Measurements from ENCODE around the gene ERBB2. TPM values are rescaled to one million over a fixed set of nuclear protein-coding genes. Genes with fewer than 3 reads are reported as not detected.

Gene ERBB2
- total and polyA plus RNA-seq, 2 of the 13 experiments (the other 11 are each of a cell fraction or from before 2014, with no cell fraction given) = 57.7 to 64.1 TPM

DNA sequence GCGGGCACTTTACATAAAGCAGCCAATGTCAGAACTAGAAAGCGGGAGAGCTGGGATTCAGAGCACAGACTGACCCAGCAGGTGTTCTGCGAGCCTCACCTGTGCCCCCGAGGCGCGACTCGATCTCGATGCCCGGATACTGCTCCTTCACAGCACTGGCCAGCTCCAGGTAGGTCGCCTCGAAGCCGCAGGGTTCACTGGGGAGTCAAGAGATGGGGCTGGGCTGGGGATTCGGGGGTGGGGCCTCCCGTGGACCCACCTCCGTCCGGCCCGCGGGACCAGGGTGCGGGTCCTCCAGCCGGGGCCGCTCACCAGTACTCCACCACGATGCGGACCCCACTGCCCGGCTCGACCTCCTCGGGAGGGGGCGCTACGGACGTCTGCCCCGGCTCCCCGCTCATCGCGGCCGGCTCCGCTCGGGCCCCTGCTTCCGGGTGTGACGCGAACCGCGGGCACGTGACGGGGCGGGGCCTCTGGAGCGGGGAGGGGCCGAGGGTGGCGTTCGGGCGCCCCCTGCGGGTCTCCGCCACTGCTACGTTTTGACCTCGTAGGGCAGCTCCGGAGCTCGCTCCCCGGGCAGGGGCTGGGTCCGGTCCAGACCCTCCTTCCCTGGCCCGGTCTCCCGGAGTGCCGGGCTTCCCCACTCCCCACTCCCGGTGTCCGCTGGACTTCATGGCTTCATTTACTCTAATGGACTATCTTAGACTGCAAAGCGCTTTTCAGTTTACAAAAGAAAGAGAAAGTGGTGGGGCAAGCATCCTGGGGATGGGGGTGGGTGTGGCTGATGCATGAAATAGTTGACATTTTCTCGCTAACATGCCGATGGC is 30.4 kb downstream of the ERBB2 start, which contains the start of gene MIEN1 (continued):
- TF ChIP-seq ZZZ3 (CRISPR knock-in tag; IDR thresholded peaks at IDR 0.05; ENCODE audit: borderline replicate concordance) (no peak; the same call in 1 of the 2 replicates), GATA4 (IDR thresholded peaks at IDR 0.05; ENCODE audit: borderline replicate concordance, low read depth) (peak; percentile 52; the same call in 1 of the 2 replicates), NRL (CRISPR knock-in tag; IDR thresholded peaks at IDR 0.05; ENCODE audit: borderline replicate concordance) (peak; percentile 86), ZNF3 (CRISPR knock-in tag; IDR thresholded peaks at IDR 0.05) (peak; percentile 64; the same call in 1 of the 2 replicates), XBP1 (CRISPR knock-in tag; IDR thresholded peaks at IDR 0.05) (no peak), BRCA1 (CRISPR knock-in tag; IDR thresholded peaks at IDR 0.05) (no peak; the same call in 1 of the 2 replicates), HDAC6 (IDR thresholded peaks at IDR 0.05; ENCODE audit: low read depth, low read length) (no peak), MZF1 (CRISPR knock-in tag; IDR thresholded peaks at IDR 0.05; ENCODE audit: borderline replicate concordance) (no peak), CBX5 (CRISPR knock-in tag; IDR thresholded peaks at IDR 0.05; ENCODE audit: borderline replicate concordance) (peak; percentile 64; the same call in 1 of the 2 replicates), SIX4 (CRISPR knock-in tag; IDR thresholded peaks at IDR 0.05) (no peak; the same call in 1 of the 2 replicates), FOXO1 (CRISPR knock-in tag; IDR thresholded peaks at IDR 0.05) (peak; percentile 78; the same call in 1 of the 2 replicates)
- TF ChIP-seq, protein P1, sequence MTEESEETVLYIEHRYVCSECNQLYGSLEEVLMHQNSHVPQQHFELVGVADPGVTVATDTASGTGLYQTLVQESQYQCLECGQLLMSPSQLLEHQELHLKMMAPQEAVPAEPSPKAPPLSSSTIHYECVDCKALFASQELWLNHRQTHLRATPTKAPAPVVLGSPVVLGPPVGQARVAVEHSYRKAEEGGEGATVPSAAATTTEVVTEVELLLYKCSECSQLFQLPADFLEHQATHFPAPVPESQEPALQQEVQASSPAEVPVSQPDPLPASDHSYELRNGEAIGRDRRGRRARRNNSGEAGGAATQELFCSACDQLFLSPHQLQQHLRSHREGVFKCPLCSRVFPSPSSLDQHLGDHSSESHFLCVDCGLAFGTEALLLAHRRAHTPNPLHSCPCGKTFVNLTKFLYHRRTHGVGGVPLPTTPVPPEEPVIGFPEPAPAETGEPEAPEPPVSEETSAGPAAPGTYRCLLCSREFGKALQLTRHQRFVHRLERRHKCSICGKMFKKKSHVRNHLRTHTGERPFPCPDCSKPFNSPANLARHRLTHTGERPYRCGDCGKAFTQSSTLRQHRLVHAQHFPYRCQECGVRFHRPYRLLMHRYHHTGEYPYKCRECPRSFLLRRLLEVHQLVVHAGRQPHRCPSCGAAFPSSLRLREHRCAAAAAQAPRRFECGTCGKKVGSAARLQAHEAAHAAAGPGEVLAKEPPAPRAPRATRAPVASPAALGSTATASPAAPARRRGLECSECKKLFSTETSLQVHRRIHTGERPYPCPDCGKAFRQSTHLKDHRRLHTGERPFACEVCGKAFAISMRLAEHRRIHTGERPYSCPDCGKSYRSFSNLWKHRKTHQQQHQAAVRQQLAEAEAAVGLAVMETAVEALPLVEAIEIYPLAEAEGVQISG (CRISPR knock-in tag; IDR thresholded peaks at IDR 0.05) = peak; percentile 97
- TF ChIP-seq, protein P2, sequence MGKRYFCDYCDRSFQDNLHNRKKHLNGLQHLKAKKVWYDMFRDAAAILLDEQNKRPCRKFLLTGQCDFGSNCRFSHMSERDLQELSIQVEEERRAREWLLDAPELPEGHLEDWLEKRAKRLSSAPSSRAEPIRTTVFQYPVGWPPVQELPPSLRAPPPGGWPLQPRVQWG (CRISPR knock-in tag; IDR thresholded peaks at IDR 0.05; ENCODE audit: borderline replicate concordance, low read depth) = no peak
- TF ChIP-seq, protein P3, sequence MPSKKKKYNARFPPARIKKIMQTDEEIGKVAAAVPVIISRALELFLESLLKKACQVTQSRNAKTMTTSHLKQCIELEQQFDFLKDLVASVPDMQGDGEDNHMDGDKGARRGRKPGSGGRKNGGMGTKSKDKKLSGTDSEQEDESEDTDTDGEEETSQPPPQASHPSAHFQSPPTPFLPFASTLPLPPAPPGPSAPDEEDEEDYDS (CRISPR knock-in tag; IDR thresholded peaks at IDR 0.05) = peak; percentile 71; the same call in 1 of the 2 replicates
- TF ChIP-seq, protein P4, sequence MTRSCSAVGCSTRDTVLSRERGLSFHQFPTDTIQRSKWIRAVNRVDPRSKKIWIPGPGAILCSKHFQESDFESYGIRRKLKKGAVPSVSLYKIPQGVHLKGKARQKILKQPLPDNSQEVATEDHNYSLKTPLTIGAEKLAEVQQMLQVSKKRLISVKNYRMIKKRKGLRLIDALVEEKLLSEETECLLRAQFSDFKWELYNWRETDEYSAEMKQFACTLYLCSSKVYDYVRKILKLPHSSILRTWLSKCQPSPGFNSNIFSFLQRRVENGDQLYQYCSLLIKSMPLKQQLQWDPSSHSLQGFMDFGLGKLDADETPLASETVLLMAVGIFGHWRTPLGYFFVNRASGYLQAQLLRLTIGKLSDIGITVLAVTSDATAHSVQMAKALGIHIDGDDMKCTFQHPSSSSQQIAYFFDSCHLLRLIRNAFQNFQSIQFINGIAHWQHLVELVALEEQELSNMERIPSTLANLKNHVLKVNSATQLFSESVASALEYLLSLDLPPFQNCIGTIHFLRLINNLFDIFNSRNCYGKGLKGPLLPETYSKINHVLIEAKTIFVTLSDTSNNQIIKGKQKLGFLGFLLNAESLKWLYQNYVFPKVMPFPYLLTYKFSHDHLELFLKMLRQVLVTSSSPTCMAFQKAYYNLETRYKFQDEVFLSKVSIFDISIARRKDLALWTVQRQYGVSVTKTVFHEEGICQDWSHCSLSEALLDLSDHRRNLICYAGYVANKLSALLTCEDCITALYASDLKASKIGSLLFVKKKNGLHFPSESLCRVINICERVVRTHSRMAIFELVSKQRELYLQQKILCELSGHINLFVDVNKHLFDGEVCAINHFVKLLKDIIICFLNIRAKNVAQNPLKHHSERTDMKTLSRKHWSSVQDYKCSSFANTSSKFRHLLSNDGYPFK (CRISPR knock-in tag; IDR thresholded peaks at IDR 0.05; ENCODE audit: borderline replicate concordance) = peak; percentile 86
- TF ChIP-seq, protein P5, sequence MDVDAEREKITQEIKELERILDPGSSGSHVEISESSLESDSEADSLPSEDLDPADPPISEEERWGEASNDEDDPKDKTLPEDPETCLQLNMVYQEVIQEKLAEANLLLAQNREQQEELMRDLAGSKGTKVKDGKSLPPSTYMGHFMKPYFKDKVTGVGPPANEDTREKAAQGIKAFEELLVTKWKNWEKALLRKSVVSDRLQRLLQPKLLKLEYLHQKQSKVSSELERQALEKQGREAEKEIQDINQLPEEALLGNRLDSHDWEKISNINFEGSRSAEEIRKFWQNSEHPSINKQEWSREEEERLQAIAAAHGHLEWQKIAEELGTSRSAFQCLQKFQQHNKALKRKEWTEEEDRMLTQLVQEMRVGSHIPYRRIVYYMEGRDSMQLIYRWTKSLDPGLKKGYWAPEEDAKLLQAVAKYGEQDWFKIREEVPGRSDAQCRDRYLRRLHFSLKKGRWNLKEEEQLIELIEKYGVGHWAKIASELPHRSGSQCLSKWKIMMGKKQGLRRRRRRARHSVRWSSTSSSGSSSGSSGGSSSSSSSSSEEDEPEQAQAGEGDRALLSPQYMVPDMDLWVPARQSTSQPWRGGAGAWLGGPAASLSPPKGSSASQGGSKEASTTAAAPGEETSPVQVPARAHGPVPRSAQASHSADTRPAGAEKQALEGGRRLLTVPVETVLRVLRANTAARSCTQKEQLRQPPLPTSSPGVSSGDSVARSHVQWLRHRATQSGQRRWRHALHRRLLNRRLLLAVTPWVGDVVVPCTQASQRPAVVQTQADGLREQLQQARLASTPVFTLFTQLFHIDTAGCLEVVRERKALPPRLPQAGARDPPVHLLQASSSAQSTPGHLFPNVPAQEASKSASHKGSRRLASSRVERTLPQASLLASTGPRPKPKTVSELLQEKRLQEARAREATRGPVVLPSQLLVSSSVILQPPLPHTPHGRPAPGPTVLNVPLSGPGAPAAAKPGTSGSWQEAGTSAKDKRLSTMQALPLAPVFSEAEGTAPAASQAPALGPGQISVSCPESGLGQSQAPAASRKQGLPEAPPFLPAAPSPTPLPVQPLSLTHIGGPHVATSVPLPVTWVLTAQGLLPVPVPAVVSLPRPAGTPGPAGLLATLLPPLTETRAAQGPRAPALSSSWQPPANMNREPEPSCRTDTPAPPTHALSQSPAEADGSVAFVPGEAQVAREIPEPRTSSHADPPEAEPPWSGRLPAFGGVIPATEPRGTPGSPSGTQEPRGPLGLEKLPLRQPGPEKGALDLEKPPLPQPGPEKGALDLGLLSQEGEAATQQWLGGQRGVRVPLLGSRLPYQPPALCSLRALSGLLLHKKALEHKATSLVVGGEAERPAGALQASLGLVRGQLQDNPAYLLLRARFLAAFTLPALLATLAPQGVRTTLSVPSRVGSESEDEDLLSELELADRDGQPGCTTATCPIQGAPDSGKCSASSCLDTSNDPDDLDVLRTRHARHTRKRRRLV (CRISPR knock-in tag; IDR thresholded peaks at IDR 0.05) = no peak; the same call in 1 of the 2 replicates
